IMR-90 (cell line): ENCODE results near the gene RHOH.

Source experiments
- CEBPB ChIP-seq: IDR thresholded peaks from 2 replicates; pipeline ENCODE4 v1.6.1; 2012; ENCODE audit warnings: low read depth, low read length, improper control_type of control experiment
- CTCF ChIP-seq: conservative IDR thresholded peaks from 2 replicates; pipeline ENCODE4 v1.5.1; 2012; ENCODE audit warnings: mild to moderate bottlenecking, low read depth, low read length, improper control_type of control experiment
- ELK1 ChIP-seq: fragments of 150-350 bp; IDR thresholded peaks from 2 replicates; pipeline ENCODE4 v1.6.1; 2016; ENCODE audit warnings: low read depth, mild to moderate bottlenecking, low read length, moderate library complexity, borderline replicate concordance
- MAFK ChIP-seq: IDR thresholded peaks from 2 replicates; pipeline ENCODE4 v1.6.1; 2012; ENCODE audit warnings: low read depth, low read length, improper control_type of control experiment
- NFE2L2 ChIP-seq: fragments of 150-350 bp; IDR thresholded peaks from 2 replicates; pipeline ENCODE4 v1.6.1; 2016; ENCODE audit warnings: low read depth, mild to moderate bottlenecking, low read length
- POLR2A ChIP-seq: IDR thresholded peaks from 2 replicates; pipeline ENCODE4 v1.6.1; 2012; ENCODE audit warnings: mild to moderate bottlenecking, low read depth, low read length
- RAD21 ChIP-seq: IDR thresholded peaks from 2 replicates; pipeline ENCODE4 v1.6.1; 2012; ENCODE audit warnings: low read length, improper control_type of control experiment

GRCh38 chr4:40269133-40269532 lies 72.3 kb downstream of the RHOH start:
- TF ChIP-seq CTCF (no peak), POLR2A (no peak), ELK1 (no peak), CEBPB (no peak), RAD21 (no peak), NFE2L2 (no peak), MAFK (no peak)
